HG03342 (cell line): ENCODE data around the gene HRH1.

Source experiments
- ATAC-seq: cut with Tn5 transposase; IDR thresholded peaks from one replicate; pipeline ENCODE4 v1.9.1; 2021; ENCODE audit warnings: mild to moderate bottlenecking, moderate library complexity; ENCODE audit not compliant: unreplicated experiment

HRH1 gene

DNA sequence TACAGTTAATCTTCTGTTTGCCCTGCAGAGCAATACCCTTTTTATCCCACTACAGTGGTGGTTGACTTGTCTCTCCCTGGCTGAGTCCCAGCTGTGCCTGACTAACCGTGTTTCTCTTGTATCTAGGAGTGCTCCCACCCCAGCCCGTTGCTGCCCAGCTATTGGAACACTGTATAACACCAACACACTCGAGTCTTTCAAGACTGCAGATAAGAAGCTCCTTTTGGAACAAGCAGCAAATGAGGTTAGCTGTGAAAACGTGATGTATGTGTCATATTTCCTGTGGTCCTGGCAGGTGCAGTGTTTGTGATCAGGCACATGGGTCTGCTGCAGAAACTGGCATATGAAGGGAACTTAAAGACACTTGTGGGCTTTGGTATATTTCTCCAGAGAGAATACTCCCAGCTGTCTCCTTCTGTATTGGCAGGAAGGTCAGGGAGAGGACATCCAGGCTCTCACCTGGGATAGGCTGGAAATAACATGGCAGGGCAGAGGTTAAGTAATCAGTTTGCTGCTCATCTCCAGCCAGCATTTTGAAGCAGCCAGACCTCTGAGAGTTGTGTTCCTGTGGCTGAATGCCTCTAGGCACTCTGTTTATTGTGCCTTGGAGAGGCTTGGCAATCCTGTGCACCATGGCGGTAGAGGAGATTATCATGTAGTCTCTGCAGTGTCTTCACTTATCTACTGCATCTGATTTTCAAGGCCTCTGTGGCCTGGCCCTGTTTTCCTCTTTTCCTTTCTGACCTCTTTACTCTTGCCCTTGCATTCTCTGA lies 152.7 kb downstream of the HRH1 start:
- no peak for ATAC-seq

- no peak for ATAC-seq
These were observed 153.6 kb downstream of the HRH1 start for GRCh38 chr3:11307830-11308432.

DNA sequence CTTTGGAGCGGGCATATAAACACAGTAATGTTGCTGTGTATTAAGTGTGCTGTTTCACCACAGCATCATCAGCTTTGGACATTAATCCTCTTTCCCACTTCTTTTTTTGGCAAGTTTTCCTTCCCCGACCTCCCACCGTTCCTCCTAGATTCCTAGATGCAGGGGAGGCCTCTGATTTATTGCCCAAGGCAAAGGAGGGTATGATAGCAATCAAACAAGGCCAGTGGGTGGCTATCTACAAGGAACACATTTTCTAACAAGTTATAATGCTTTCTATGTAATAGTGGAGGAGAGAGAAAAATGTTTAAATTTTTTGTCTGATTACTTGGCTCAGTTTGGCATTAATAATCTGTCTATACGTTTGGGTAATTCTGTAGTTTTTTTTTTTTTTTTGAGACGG lies 156.0 kb downstream of the HRH1 start:
- no peak for ATAC-seq

GRCh38 chr3:11312166-11312565 lies 157.9 kb downstream of the HRH1 start:
- no peak for ATAC-seq
